Keratinocyte (primary cell): ENCODE results near the gene BRSK1. TPM values are rescaled to one million over a fixed set of nuclear protein-coding genes. Genes with fewer than 3 reads are reported as not detected.

Experiments
- DNase-seq: peaks from one replicate; pipeline ENCODE4 v3.0.0-alpha.2; 2011; ENCODE audit warnings: low read depth, missing footprints, low spot score
- FAIRE-seq: peaks from 2 replicates; lab custom pipeline; 2011; peaks lifted over from hg19 to GRCh38; lab: Jason Lieb, UNC
- H2AFZ ChIP-seq: 2 replicates; pipeline ENCODE4 v1.6.0; 2012; ENCODE audit warnings: low read length, control low read depth, inconsistent platforms; ENCODE audit not compliant: control insufficient read depth
- H3K27ac ChIP-seq: 2 replicates; pipeline ENCODE4 v1.5.1; 2011; ENCODE audit warnings: low read length; ENCODE audit not compliant: control insufficient read depth, insufficient read depth
- H3K27me3 ChIP-seq: 3 replicates; pipeline ENCODE4 v1.6.0; 2011; ENCODE audit warnings: low read length; ENCODE audit not compliant: control insufficient read depth, insufficient read depth; ENCODE audit errors: extremely low read depth
- H3K36me3 ChIP-seq, 2 experiments: 2 replicates in 1 of 2; 3 replicates in 1 of 2; pipeline ENCODE4 v1.5.1; 2011; ENCODE audit warnings: low read length in 2 of 2, mild to moderate bottlenecking in 1 of 2; ENCODE audit not compliant: control insufficient read depth in 2 of 2, insufficient read depth in 2 of 2; ENCODE audit errors: extremely low read depth in 1 of 2
- H3K4me1 ChIP-seq: 3 replicates; pipeline ENCODE4 v1.5.1; 2011; ENCODE audit warnings: low read length; ENCODE audit not compliant: control insufficient read depth, insufficient read depth; ENCODE audit errors: extremely low read depth
- H3K4me2 ChIP-seq: 3 replicates; pipeline ENCODE4 v1.6.0; 2011; ENCODE audit warnings: low read depth, low read length; ENCODE audit not compliant: control insufficient read depth, insufficient read depth; ENCODE audit errors: extremely low read depth
- H3K4me3 ChIP-seq, 3 experiments: fragments of 200-600 bp in 1 of 3; sonication (generic) in 1 of 3; 2 replicates in 2 of 3; 3 replicates in 1 of 3; pipeline ENCODE4 v1.5.1; 2011 to 2016; ENCODE audit warnings: low read length in 3 of 3, mild to moderate bottlenecking in 3 of 3, control low read depth in 2 of 3, inconsistent platforms in 1 of 3, low read depth in 1 of 3, mixed read lengths in 1 of 3, mixed run types in 1 of 3, moderate library complexity in 1 of 3; ENCODE audit not compliant: control insufficient read depth in 2 of 3, insufficient read depth in 2 of 3; ENCODE audit errors: extremely low read depth in 1 of 3
- H3K79me2 ChIP-seq: 2 replicates; pipeline ENCODE4 v1.6.0; 2012; ENCODE audit warnings: low read length; ENCODE audit not compliant: control insufficient read depth, insufficient read depth
- H3K9ac ChIP-seq: 3 replicates; pipeline ENCODE4 v1.6.0; 2011; ENCODE audit warnings: low read length; ENCODE audit not compliant: control insufficient read depth, insufficient read depth; ENCODE audit errors: extremely low read depth
- H3K9me1 ChIP-seq: 3 replicates; pipeline ENCODE4 v1.6.0; 2011; ENCODE audit warnings: low read length; ENCODE audit not compliant: control insufficient read depth, insufficient read depth; ENCODE audit errors: extremely low read depth
- H3K9me3 ChIP-seq: 2 replicates; pipeline ENCODE4 v1.5.1; 2012; ENCODE audit warnings: low read depth, low read length; ENCODE audit not compliant: control insufficient read depth
- H4K20me1 ChIP-seq: 3 replicates; pipeline ENCODE4 v1.6.0; 2011; ENCODE audit warnings: low read length; ENCODE audit not compliant: control insufficient read depth, insufficient read depth; ENCODE audit errors: extremely low read depth
- CTCF ChIP-seq, 3 experiments: IDR thresholded peaks in 1 of 3; conservative IDR thresholded peaks in 1 of 3; optimal IDR thresholded peaks in 1 of 3; 2 replicates in 2 of 3; 3 replicates in 1 of 3; pipeline versions ENCODE3 to v1.5.1; 2011; ENCODE audit warnings: low read length in 3 of 3, mild to moderate bottlenecking in 3 of 3, moderate library complexity in 2 of 3, control low read depth in 1 of 3, inconsistent platforms in 1 of 3; ENCODE audit not compliant: insufficient read depth in 2 of 3; ENCODE audit errors: extremely low read depth in 1 of 3
- EZH2 ChIP-seq: IDR thresholded peaks from one replicate; pipeline ENCODE4 v1.6.1; 2012; ENCODE audit warnings: inconsistent platforms, mild to moderate bottlenecking, low read length, moderate library complexity
- dilution Hi-C: fragments of 300-500 bp; cut with MboI; formaldehyde crosslinking; loops from one replicate; pipeline ENCODE4 v1.7.0; 2020; ENCODE audit warnings: low sequenced_read_pairs; ENCODE audit not compliant: extremely low pct_ligation_motif_present
- polyA plus RNA-seq, 5 experiments: library from polyadenylated mRNA; depleted of rRNA in 3 of 5; stranded (reverse) in 3 of 5; stranded (forward) in 1 of 5; unstranded in 1 of 5; fragments of >200 nt; gene quantifications; 1 replicate in 1 of 5; 2 replicates in 3 of 5; 3 replicates in 1 of 5; pipeline versions ENCODE4 v1.2.1 to v1.2.3, GENCODE V29; 2011 to 2012; ENCODE audit warnings: missing spikeins in 2 of 5, low read depth in 1 of 5, low replicate concordance in 1 of 5

The BRSK1 gene
- polyA plus RNA-seq, 1 donor (not counting 4 experiments of a cell fraction or from before 2014, with no cell fraction given): 0.46 TPM

- Histone ChIP-seq H3K9me3 (no peaks in the 10 kb centered on the region), H3K9me1 (no peaks in the 10 kb centered on the region), H3K4me1 (peaks cover 9% of the 10 kb centered on the region), H4K20me1 (no peaks in the 10 kb centered on the region), H3K27ac (no peak overlapping the region), H2AFZ (peak overlapping the region; percentile 81), H3K36me3 (peaks cover 0 to under 1% of the 10 kb centered on the region in 2 experiments), H3K9ac (peak overlapping the region; percentile 50), H3K27me3 (peaks cover 29% of the 10 kb centered on the region), H3K79me2 (no peaks in the 10 kb centered on the region), H3K4me3 (peak overlapping the region; percentile 46 to 66 (median 63)), H3K4me2 (peak overlapping the region; percentile 86)
- DNase-seq: no peak
- TF ChIP-seq CTCF (optimal IDR thresholded peaks at IDR 0.05 in 1 of 3, IDR thresholded peaks at IDR 0.05 in 1 of 3, conservative IDR thresholded peaks at IDR 0.05 in 1 of 3; ENCODE audit: extremely low read depth in 1 of 3, insufficient read depth in 2 of 3, low read length in 3 of 3) (no peak), EZH2 (peak; percentile 37)
- dilution Hi-C loops: no loop called here
- no peak for FAIRE-seq
These were observed 69.6 kb downstream of the BRSK1 start for GRCh38 chr19:55353356-55353802.

GRCh38 chr19:55353803-55354697 lies 70.3 kb downstream of the BRSK1 start:
- no peak for DNase-seq
- no peak for FAIRE-seq
- no peaks in the 10 kb centered on the region for H3K36me3 ChIP-seq
- no peak overlapping the region for H3K27ac ChIP-seq
- H3K4me2 ChIP-seq: peak overlapping the region; percentile 86
- H3K9me1 ChIP-seq: no peaks in the 10 kb centered on the region
- peaks cover 29% of the 10 kb centered on the region for H3K27me3 ChIP-seq
- H3K4me3 ChIP-seq: peak overlapping the region; percentile 46 to 66 (median 63)
- peak overlapping the region; percentile 50 for H3K9ac ChIP-seq
- dilution Hi-C loops: no loop called here
- H4K20me1 ChIP-seq: no peaks in the 10 kb centered on the region
- TF ChIP-seq CTCF (optimal IDR thresholded peaks at IDR 0.05 in 1 of 3, IDR thresholded peaks at IDR 0.05 in 1 of 3, conservative IDR thresholded peaks at IDR 0.05 in 1 of 3; ENCODE audit: extremely low read depth in 1 of 3, insufficient read depth in 2 of 3, low read length in 3 of 3): no peak
- no peak for TF ChIP-seq EZH2
- no peaks in the 10 kb centered on the region for H3K79me2 ChIP-seq
- H3K4me1 ChIP-seq: peaks cover 9% of the 10 kb centered on the region
- peak overlapping the region; percentile 81 for H2AFZ ChIP-seq
- no peaks in the 10 kb centered on the region for H3K9me3 ChIP-seq
